ENCODE results near the gene PPP2R5A.
"Not testable (repeated sequence)": the region's sequence is repeated elsewhere in the genome, so short reads cannot be mapped to it uniquely, and the experiment has no call there.

PPP2R5A gene

GRCh38 chr1:212260557-212261355, 24.5 kb upstream of the PPP2R5A start:
- in situ Hi-C loops (cut with HindIII; ENCODE audit: low pct_ligation_motif_present, low pct_unique_long_range_greater_than_20kb, low sequenced_read_pairs): no loop called here
- DNase-seq: peak; percentile 35

GRCh38 chr1:212261361-212261929, 23.8 kb upstream of the PPP2R5A start:
- in situ Hi-C loops (cut with HindIII; ENCODE audit: low pct_ligation_motif_present, low pct_unique_long_range_greater_than_20kb, low sequenced_read_pairs): no loop called here
- no peak for DNase-seq

GRCh38 chr1:212267017-212267416, 18.2 kb upstream of the PPP2R5A start:
- in situ Hi-C loops (cut with HindIII; ENCODE audit: low pct_ligation_motif_present, low pct_unique_long_range_greater_than_20kb, low sequenced_read_pairs): no loop called here
- no peak for DNase-seq

GRCh38 chr1:212267460-212267859, 17.8 kb upstream of the PPP2R5A start:
- in situ Hi-C loops (cut with HindIII; ENCODE audit: low pct_ligation_motif_present, low pct_unique_long_range_greater_than_20kb, low sequenced_read_pairs): no loop called here
- no peak for DNase-seq

- in situ Hi-C loops (cut with HindIII; ENCODE audit: low pct_ligation_motif_present, low pct_unique_long_range_greater_than_20kb, low sequenced_read_pairs): no loop called here
- no peak for DNase-seq
Observed at GRCh38 chr1:212269306-212269705, 15.9 kb upstream of the PPP2R5A start.

- in situ Hi-C loops (cut with HindIII; ENCODE audit: low pct_ligation_motif_present, low pct_unique_long_range_greater_than_20kb, low sequenced_read_pairs): no loop called here
Observed at GRCh38 chr1:212270564-212270963, 14.6 kb upstream of the PPP2R5A start.

GRCh38 chr1:212271234-212271633, 14.0 kb upstream of the PPP2R5A start:
- in situ Hi-C loops (cut with HindIII; ENCODE audit: low pct_ligation_motif_present, low pct_unique_long_range_greater_than_20kb, low sequenced_read_pairs): no loop called here

More at GRCh38 chr1:212270564-212270963, 14.6 kb upstream of the PPP2R5A start:
- no peak for DNase-seq

GRCh38 chr1:212271823-212272485, 13.3 kb upstream of the PPP2R5A start:
- no peak for DNase-seq
- in situ Hi-C loops (cut with HindIII; ENCODE audit: low pct_ligation_motif_present, low pct_unique_long_range_greater_than_20kb, low sequenced_read_pairs): no loop called here

More at GRCh38 chr1:212271234-212271633, 14.0 kb upstream of the PPP2R5A start:
- no peak for DNase-seq

- in situ Hi-C loops (cut with HindIII; ENCODE audit: low pct_ligation_motif_present, low pct_unique_long_range_greater_than_20kb, low sequenced_read_pairs): no loop called here
- no peak for DNase-seq
Observed at GRCh38 chr1:212281590-212281989, 3.6 kb upstream of the PPP2R5A start.

- no peak for DNase-seq
- in situ Hi-C loops (cut with HindIII; ENCODE audit: low pct_ligation_motif_present, low pct_unique_long_range_greater_than_20kb, low sequenced_read_pairs): no loop called here
Observed at GRCh38 chr1:212283741-212284140, 1.5 kb upstream of the PPP2R5A start.

GRCh38 chr1:212284332-212284743, 872 bp upstream of the PPP2R5A start:
- DNase-seq: no peak
- in situ Hi-C loops (cut with HindIII; ENCODE audit: low pct_ligation_motif_present, low pct_unique_long_range_greater_than_20kb, low sequenced_read_pairs): no loop called here

- in situ Hi-C loops (cut with HindIII; ENCODE audit: low pct_ligation_motif_present, low pct_unique_long_range_greater_than_20kb, low sequenced_read_pairs): no loop called here
- DNase-seq: peak; percentile 62
Observed at GRCh38 chr1:212285685-212286555, 710 bp downstream of the PPP2R5A start.

- in situ Hi-C loops (cut with HindIII; ENCODE audit: low pct_ligation_motif_present, low pct_unique_long_range_greater_than_20kb, low sequenced_read_pairs): no loop called here
- DNase-seq: peak; percentile 45
Observed at GRCh38 chr1:212286556-212287131, 1.4 kb downstream of the PPP2R5A start.

GRCh38 chr1:212287261-212287895, 2.2 kb downstream of the PPP2R5A start:
- DNase-seq: no peak
- in situ Hi-C loops (cut with HindIII; ENCODE audit: low pct_ligation_motif_present, low pct_unique_long_range_greater_than_20kb, low sequenced_read_pairs): no loop called here

GRCh38 chr1:212287995-212288394, 2.8 kb downstream of the PPP2R5A start:
- in situ Hi-C loops (cut with HindIII; ENCODE audit: low pct_ligation_motif_present, low pct_unique_long_range_greater_than_20kb, low sequenced_read_pairs): not testable (repeated sequence)

GRCh38 chr1:212288615-212289014, 3.4 kb downstream of the PPP2R5A start:
- DNase-seq: peak; percentile 29
- in situ Hi-C loops (cut with HindIII; ENCODE audit: low pct_ligation_motif_present, low pct_unique_long_range_greater_than_20kb, low sequenced_read_pairs): no loop called here

More at GRCh38 chr1:212287995-212288394, 2.8 kb downstream of the PPP2R5A start:
- DNase-seq: not testable (repeated sequence)

- DNase-seq: no peak
- in situ Hi-C loops (cut with HindIII; ENCODE audit: low pct_ligation_motif_present, low pct_unique_long_range_greater_than_20kb, low sequenced_read_pairs): no loop called here
Observed at GRCh38 chr1:212289262-212290077, 4.3 kb downstream of the PPP2R5A start.

Data from ACHN (cell line).